ENCODE data around the gene TNFAIP8. TPM values are rescaled to one million over a fixed set of nuclear protein-coding genes. Genes with fewer than 3 reads are reported as not detected.

The TNFAIP8 gene
- polyA plus RNA-seq, 1 of the 3 experiments (the other 2 are of a cell fraction), result 31.3 TPM

GRCh38 chr5:119343052-119343451 lies 12.8 kb upstream of the TNFAIP8 start:
- Histone ChIP-seq H3K36me3 (replicated peaks in 1 of 2; ENCODE audit: control insufficient read depth in 1 of 2, insufficient read depth in 2 of 2, low read length in 1 of 2) (peaks cover 0 to 9% of the 10 kb centered on the region in 2 experiments), H3K27me3 (ENCODE audit: insufficient read depth) (no peaks in the 10 kb centered on the region), H3K27ac (ENCODE audit: low read depth in 2 of 2, low read length in 1 of 2) (no peak overlapping the region), H3F3A (replicated peaks; ENCODE audit: insufficient read depth) (no peaks in the 10 kb centered on the region), H3K9me3 (no peaks in the 10 kb centered on the region; the same call in 1 of the 2 replicates), H3K4me2 (no peak overlapping the region), H3K79me2 (ENCODE audit: insufficient read depth) (peaks cover 14% of the 10 kb centered on the region; the same call in 1 of the 2 replicates), H2AFZ (ENCODE audit: low read depth) (no peak overlapping the region; the same call in 1 of the 2 replicates), H3K4me1 (ENCODE audit: control insufficient read depth in 1 of 2, insufficient read depth in 2 of 2, low read depth in 1 of 2, low read length in 1 of 2) (peaks cover 6 to 9% of the 10 kb centered on the region in 2 experiments; a peak in 2 of 4 replicates), H3K4me3 (ENCODE audit: low read depth in 2 of 2, low read length in 1 of 2) (no peak overlapping the region), H3K9ac (no peak overlapping the region), H4K20me1 (ENCODE audit: insufficient read depth) (no peaks in the 10 kb centered on the region), H3K9me2 (no peaks in the 10 kb centered on the region)
- CTCF ChIA-PET, result interaction anchor here (0.9 to 1.6 kb wide), 3 partner anchors 12 to 69 kb away, joined by 3 to 5 read pairs (median 4); partner anchors contain the start of gene TNFAIP8
- POLR2A ChIA-PET, result no interaction called here
- no peak for TF ChIP-seq USF2 (IDR thresholded peaks at IDR 0.05; ENCODE audit: borderline replicate concordance, low read depth, low read length)
- WGBS (ENCODE audit: low lambda C conversion rate), result 90% methylated on average over 6 of the region's 6 CpGs
- DNase-seq, result no peak

- Histone ChIP-seq H3F3A (replicated peaks; ENCODE audit: insufficient read depth) (no peaks in the 10 kb centered on the region), H3K27me3 (ENCODE audit: insufficient read depth) (no peaks in the 10 kb centered on the region), H3K79me2 (ENCODE audit: insufficient read depth) (peaks cover 14% of the 10 kb centered on the region; the same call in 1 of the 2 replicates), H3K4me2 (no peak overlapping the region), H3K9me3 (no peaks in the 10 kb centered on the region; the same call in 1 of the 2 replicates), H3K27ac (ENCODE audit: low read depth in 2 of 2, low read length in 1 of 2) (no peak overlapping the region), H3K4me1 (ENCODE audit: control insufficient read depth in 1 of 2, insufficient read depth in 2 of 2, low read depth in 1 of 2, low read length in 1 of 2) (peaks cover 7 to 13% of the 10 kb centered on the region in 2 experiments; a peak in 2 of 4 replicates), H3K9me2 (no peaks in the 10 kb centered on the region), H3K9ac (no peak overlapping the region), H3K4me3 (ENCODE audit: low read depth in 2 of 2, low read length in 1 of 2) (no peak overlapping the region), H3K36me3 (replicated peaks in 1 of 2; ENCODE audit: control insufficient read depth in 1 of 2, insufficient read depth in 2 of 2, low read length in 1 of 2) (peaks cover 0 to 9% of the 10 kb centered on the region in 2 experiments), H2AFZ (ENCODE audit: low read depth) (no peak overlapping the region), H4K20me1 (ENCODE audit: insufficient read depth) (no peaks in the 10 kb centered on the region)
- no peak for DNase-seq
- TF ChIP-seq YY1 (IDR thresholded peaks at IDR 0.05; ENCODE audit: low read depth), result no peak
- TF ChIP-seq TCF12 (IDR thresholded peaks at IDR 0.05), result no peak
- TF ChIP-seq SMC3 (IDR thresholded peaks at IDR 0.05; ENCODE audit: low read depth, low read length), result no peak
- TF ChIP-seq EP300 (IDR thresholded peaks at IDR 0.05; ENCODE audit: borderline replicate concordance in 1 of 2, low read depth in 1 of 2, low read length in 1 of 2), result no peak
- TF ChIP-seq FOXM1 (IDR thresholded peaks at IDR 0.05; ENCODE audit: low read depth), result no peak
- TF ChIP-seq EZH2phosphoT487 (IDR thresholded peaks at IDR 0.05; ENCODE audit: borderline replicate concordance, low read depth), result no peak
- TF ChIP-seq POLR2AphosphoS5 (IDR thresholded peaks at IDR 0.05; ENCODE audit: low read depth, low read length), result no peak
- no peak for TF ChIP-seq TAF1 (IDR thresholded peaks at IDR 0.05; ENCODE audit: borderline replicate concordance, low read depth, low read length)
- no peak for TF ChIP-seq JUND (IDR thresholded peaks at IDR 0.05)
- no peak for TF ChIP-seq USF1 (IDR thresholded peaks at IDR 0.05; ENCODE audit: borderline replicate concordance, low read depth)
- no peak for TF ChIP-seq USF2 (IDR thresholded peaks at IDR 0.05; ENCODE audit: borderline replicate concordance, low read depth, low read length)
- TF ChIP-seq RFX5 (IDR thresholded peaks at IDR 0.05; ENCODE audit: low read length), result no peak
- TF ChIP-seq CHD2 (IDR thresholded peaks at IDR 0.05; ENCODE audit: low read length, partially characterized antibody), result no peak
- TF ChIP-seq SIN3A (IDR thresholded peaks at IDR 0.05; ENCODE audit: borderline replicate concordance, low read depth, low read length), result no peak
- TF ChIP-seq RAD21 (IDR thresholded peaks at IDR 0.05; ENCODE audit: low read length), result no peak
- no peak for TF ChIP-seq ELF1 (IDR thresholded peaks at IDR 0.05)
- TF ChIP-seq MXI1 (IDR thresholded peaks at IDR 0.05; ENCODE audit: low read depth, low read length), result no peak
- TF ChIP-seq MEF2A (IDR thresholded peaks at IDR 0.05; ENCODE audit: borderline replicate concordance, low read depth), result no peak
- TF ChIP-seq NRF1 (IDR thresholded peaks at IDR 0.05; ENCODE audit: low read depth, low read length), result no peak
- POLR2A ChIA-PET, result no interaction called here
- CTCF ChIA-PET, result interaction anchor here (0.9 to 2.9 kb wide), 5 partner anchors 9 to 356 kb away, joined by 3 to 8 read pairs (median 4); partner anchors contain the start of genes DTWD2 and TNFAIP8
- 94% methylated on average over 3 of the region's 3 CpGs for WGBS (ENCODE audit: low lambda C conversion rate)
These were observed 12.1 kb upstream of the TNFAIP8 start for GRCh38 chr5:119343766-119344165.

Data from SK-N-SH (cell line).